GM23338 (cell line): Measurements from ENCODE around the gene RIPK1. TPM values are rescaled to one million over a fixed set of nuclear protein-coding genes. Genes with fewer than 3 reads are reported as not detected.

Experiments used
- EZH2 ChIP-seq: fragments of 200-600 bp; sonication (generic); IDR thresholded peaks from one replicate; pipeline ENCODE4 v1.8.0; 2017; ENCODE audit warnings: antibody characterized with exemption, mild to moderate bottlenecking, low read depth; ENCODE audit not compliant: unreplicated experiment
- JUNB ChIP-seq: IDR thresholded peaks from one replicate; pipeline ENCODE4 v1.6.1; 2016; ENCODE audit warnings: antibody characterized with exemption; ENCODE audit not compliant: unreplicated experiment
- POLR2AphosphoS5 ChIP-seq: IDR thresholded peaks from 2 replicates; pipeline ENCODE4 v1.6.1; 2016; ENCODE audit warnings: antibody characterized with exemption, low read depth
- STAT1 ChIP-seq: IDR thresholded peaks from one replicate; pipeline ENCODE4 v1.6.1; 2016; ENCODE audit warnings: antibody characterized with exemption; ENCODE audit not compliant: unreplicated experiment
- ZNF114 ChIP-seq: fragments of 250-450 bp; sonication (Bioruptor Pico); IDR thresholded peaks from 2 replicates; pipeline ENCODE4 v1.5.0; 2020; ENCODE audit warnings: mild to moderate bottlenecking, moderate library complexity
- ZNF331 ChIP-seq: fragments of 250-450 bp; sonication (Bioruptor Pico); IDR thresholded peaks from 2 replicates; pipeline ENCODE4 v1.5.0; 2020; ENCODE audit warnings: low read depth, mild to moderate bottlenecking, moderate library complexity
- ZNF462 ChIP-seq: fragments of 250-450 bp; sonication (Bioruptor Pico); IDR thresholded peaks from 2 replicates; pipeline ENCODE4 v1.5.0; 2020; ENCODE audit warnings: mild to moderate bottlenecking, moderate library complexity
- polyA plus RNA-seq: library from polyadenylated mRNA; unstranded; fragments of >200 nt; fragmentation: Nextera tagmentation; extraction: Ambion mirVana; gene quantifications from 2 replicates; pipeline ENCODE4 v1.2.1, GENCODE V29; 2016
- total RNA-seq: library from RNA; depleted of rRNA; stranded (reverse); fragments of >200 nt; shearing (Covaris generic); gene quantifications from 2 replicates; pipeline ENCODE4 v1.2.3, GENCODE V29; 2014
- TF ChIP-seq, protein P1 (sequence below): IDR thresholded peaks from one replicate; pipeline ENCODE4 v1.6.1; 2018; ENCODE audit warnings: antibody characterized with exemption; ENCODE audit not compliant: unreplicated experiment

Gene RIPK1
- total and polyA plus RNA-seq, 2 experiments from 2014 or later = 5.7 to 19.4 TPM

DNA sequence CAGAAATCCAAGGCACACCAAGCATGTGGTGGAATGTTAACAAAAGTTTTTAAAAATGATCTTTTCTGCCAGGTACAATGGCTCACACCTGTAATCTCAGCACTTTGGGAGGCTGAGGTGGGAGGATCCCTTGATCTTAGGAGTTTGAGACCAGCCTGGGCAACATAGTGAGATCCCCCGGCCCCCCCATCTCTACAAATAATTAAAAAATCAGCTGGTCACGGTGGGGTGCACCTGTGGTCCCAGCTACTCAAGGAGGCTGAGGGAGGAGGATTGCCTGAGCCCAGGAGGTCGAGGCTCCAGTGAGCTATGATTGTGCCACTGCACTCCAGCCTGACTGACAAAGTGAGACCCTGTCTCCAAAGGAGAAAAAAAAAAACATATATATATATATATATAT, 8.0 kb downstream of the RIPK1 start (continued):
- TF ChIP-seq ZNF462 (no peak), ZNF114 (CRISPR knock-in tag) (no peak), EZH2 (no peak), STAT1 (no peak), JUNB (no peak), ZNF331 (CRISPR knock-in tag) (no peak), POLR2AphosphoS5 (no peak)
- TF ChIP-seq, protein P1, sequence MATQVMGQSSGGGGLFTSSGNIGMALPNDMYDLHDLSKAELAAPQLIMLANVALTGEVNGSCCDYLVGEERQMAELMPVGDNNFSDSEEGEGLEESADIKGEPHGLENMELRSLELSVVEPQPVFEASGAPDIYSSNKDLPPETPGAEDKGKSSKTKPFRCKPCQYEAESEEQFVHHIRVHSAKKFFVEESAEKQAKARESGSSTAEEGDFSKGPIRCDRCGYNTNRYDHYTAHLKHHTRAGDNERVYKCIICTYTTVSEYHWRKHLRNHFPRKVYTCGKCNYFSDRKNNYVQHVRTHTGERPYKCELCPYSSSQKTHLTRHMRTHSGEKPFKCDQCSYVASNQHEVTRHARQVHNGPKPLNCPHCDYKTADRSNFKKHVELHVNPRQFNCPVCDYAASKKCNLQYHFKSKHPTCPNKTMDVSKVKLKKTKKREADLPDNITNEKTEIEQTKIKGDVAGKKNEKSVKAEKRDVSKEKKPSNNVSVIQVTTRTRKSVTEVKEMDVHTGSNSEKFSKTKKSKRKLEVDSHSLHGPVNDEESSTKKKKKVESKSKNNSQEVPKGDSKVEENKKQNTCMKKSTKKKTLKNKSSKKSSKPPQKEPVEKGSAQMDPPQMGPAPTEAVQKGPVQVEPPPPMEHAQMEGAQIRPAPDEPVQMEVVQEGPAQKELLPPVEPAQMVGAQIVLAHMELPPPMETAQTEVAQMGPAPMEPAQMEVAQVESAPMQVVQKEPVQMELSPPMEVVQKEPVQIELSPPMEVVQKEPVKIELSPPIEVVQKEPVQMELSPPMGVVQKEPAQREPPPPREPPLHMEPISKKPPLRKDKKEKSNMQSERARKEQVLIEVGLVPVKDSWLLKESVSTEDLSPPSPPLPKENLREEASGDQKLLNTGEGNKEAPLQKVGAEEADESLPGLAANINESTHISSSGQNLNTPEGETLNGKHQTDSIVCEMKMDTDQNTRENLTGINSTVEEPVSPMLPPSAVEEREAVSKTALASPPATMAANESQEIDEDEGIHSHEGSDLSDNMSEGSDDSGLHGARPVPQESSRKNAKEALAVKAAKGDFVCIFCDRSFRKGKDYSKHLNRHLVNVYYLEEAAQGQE = no peak
